Measurements from ENCODE around the gene SYNE2. TPM values are rescaled to one million over a fixed set of nuclear protein-coding genes. Genes with fewer than 3 reads are reported as not detected.

Gene SYNE2
- total RNA-seq, 2 experiments from 2014 or later: 150 to 212 TPM

DNA sequence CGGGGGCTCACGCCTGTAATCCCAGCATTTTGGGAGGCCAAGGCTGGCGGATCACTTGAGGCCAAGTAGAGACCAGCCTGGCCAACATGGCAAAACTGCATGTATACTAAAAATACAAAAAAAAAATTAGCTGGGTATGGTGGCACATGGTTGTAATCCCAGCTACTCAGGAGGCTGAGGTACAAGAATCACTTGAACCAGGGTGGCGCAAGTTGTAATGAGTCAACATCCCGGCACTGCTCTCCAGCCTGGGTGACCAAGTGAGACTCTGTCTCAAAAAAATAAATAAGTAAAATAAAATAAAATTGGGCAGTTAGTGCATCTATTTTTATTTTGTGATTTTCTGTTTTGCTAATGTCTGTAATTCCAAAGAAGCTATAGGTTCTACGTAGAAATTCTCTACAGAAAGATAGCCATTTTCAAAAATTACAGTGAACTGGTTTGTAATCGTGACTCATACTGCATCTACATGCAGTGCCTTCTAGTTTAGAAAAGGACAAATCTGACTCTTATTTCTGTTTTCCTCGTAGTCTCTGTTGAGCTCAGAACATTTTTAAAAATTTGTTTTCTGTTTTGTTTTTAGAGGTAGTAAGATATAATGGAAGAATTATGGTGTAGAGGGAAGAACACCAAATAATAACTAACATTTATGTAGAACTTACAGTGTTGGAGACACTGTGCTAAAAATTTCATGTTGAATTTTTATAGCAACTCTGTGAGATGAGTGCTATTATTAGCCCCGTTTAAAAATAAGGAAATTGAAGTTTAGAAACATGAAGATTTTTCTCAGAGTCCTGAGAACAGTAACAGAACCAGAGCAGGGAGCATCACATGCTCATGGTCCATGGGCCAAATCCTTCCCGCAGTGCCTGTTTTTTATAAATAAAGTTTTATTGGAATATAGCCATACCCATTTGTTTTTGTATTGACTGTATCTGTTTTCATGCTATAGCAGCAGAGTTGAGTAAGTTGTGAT is 201.2 kb downstream of the SYNE2 start:
- no peak overlapping the region for H3K4me3 ChIP-seq (ENCODE audit: low read depth, low read length, poor library complexity, severe bottlenecking)
- no peaks in the 10 kb centered on the region for H3K79me2 ChIP-seq (ENCODE audit: insufficient read depth, low read depth, low read length)
- TF ChIP-seq CTCF (conservative IDR thresholded peaks at IDR 0.05; ENCODE audit: low read length) (no peak), EZH2phosphoT487 (IDR thresholded peaks at IDR 0.05; ENCODE audit: borderline replicate concordance, low read depth, low read length) (no peak)
- BruUV-seq (replicated peaks): no TSS peak
- no peak overlapping the region for H2AFZ ChIP-seq (ENCODE audit: low read length)
- POLR2A ChIA-PET: interaction anchor here (0.6 to 1.6 kb wide), 2 partner anchors 26 to 297 kb away, joined by 3 read pairs; no protein-coding TSS in a partner anchor
- no peaks in the 10 kb centered on the region for H3K9me3 ChIP-seq (ENCODE audit: low read length)
- intact Hi-C loops (cut with micrococcal nuclease; ENCODE audit: unreplicated experiment): no loop called here
- DNase-seq (ENCODE audit: low spot score): no peak
- H3K9me2 ChIP-seq (ENCODE audit: insufficient read depth, low read length): no peaks in the 10 kb centered on the region
- no peaks in the 10 kb centered on the region for H4K20me1 ChIP-seq (ENCODE audit: insufficient read depth, low read length)
- H3K36me3 ChIP-seq (ENCODE audit: insufficient read depth, low read length): peaks cover 78% of the 10 kb centered on the region
- H3K4me2 ChIP-seq (ENCODE audit: low read length): no peak overlapping the region
- CTCF ChIA-PET (ENCODE audit: unreplicated experiment): no interaction called here
- no peaks in the 10 kb centered on the region for H3K4me1 ChIP-seq (ENCODE audit: insufficient read depth, low read length, poor library complexity, severe bottlenecking)
- no peak overlapping the region for H3K27ac ChIP-seq (ENCODE audit: low read depth, low read length, poor library complexity, severe bottlenecking)

GRCh38 chr14:64059454-64060198 is 206.8 kb downstream of the SYNE2 start:
- H3K4me1 ChIP-seq (ENCODE audit: insufficient read depth, low read length, poor library complexity, severe bottlenecking): no peaks in the 10 kb centered on the region
- POLR2A ChIA-PET: interaction anchor here (0.5 kb wide), 1 partner anchor 1179 kb away, joined by 4 read pairs; no protein-coding TSS in a partner anchor
- H3K36me3 ChIP-seq (ENCODE audit: insufficient read depth, low read length): peaks cover 71% of the 10 kb centered on the region
- CTCF ChIA-PET (ENCODE audit: unreplicated experiment): no interaction called here
- H2AFZ ChIP-seq (ENCODE audit: low read length): no peak overlapping the region
- no peaks in the 10 kb centered on the region for H4K20me1 ChIP-seq (ENCODE audit: insufficient read depth, low read length)
- H3K9me2 ChIP-seq (ENCODE audit: insufficient read depth, low read length): no peaks in the 10 kb centered on the region
- H3K27ac ChIP-seq (ENCODE audit: low read depth, low read length, poor library complexity, severe bottlenecking): no peak overlapping the region
- DNase-seq (ENCODE audit: low spot score): no peak
- H3K9me3 ChIP-seq (ENCODE audit: low read length): no peaks in the 10 kb centered on the region
- BruUV-seq (replicated peaks): no TSS peak
- TF ChIP-seq EZH2phosphoT487 (IDR thresholded peaks at IDR 0.05; ENCODE audit: borderline replicate concordance, low read depth, low read length): no peak
- TF ChIP-seq CTCF (conservative IDR thresholded peaks at IDR 0.05; ENCODE audit: low read length): no peak
- H3K79me2 ChIP-seq (ENCODE audit: insufficient read depth, low read depth, low read length): no peaks in the 10 kb centered on the region
- H3K4me2 ChIP-seq (ENCODE audit: low read length): no peak overlapping the region
- intact Hi-C loops (cut with micrococcal nuclease; ENCODE audit: unreplicated experiment): no loop called here
- H3K4me3 ChIP-seq (ENCODE audit: low read depth, low read length, poor library complexity, severe bottlenecking): no peak overlapping the region
